IMR-90 (cell line): ENCODE data around the gene EXOC8. TPM values are rescaled to one million over a fixed set of nuclear protein-coding genes. Genes with fewer than 3 reads are reported as not detected.

ENCODE experiments used
- ATAC-seq: fragments of 200-7000 bp; cut with Tn5 transposase; 2 replicates; pipeline ENCODE4 v1.9.1; 2020; ENCODE audit warnings: low read depth, mild to moderate bottlenecking, moderate library complexity
- BruUV-seq: library from RNA; stranded (reverse); fragments of 400-500 nt; replicated peaks from 2 replicates; lab custom pipeline; 2021; lab: Mats Ljungman, UMichigan
- CTCF ChIA-PET: fragments of 300-600 bp; formaldehyde crosslinking; extraction: SDS; loops from one replicate; lab custom pipeline; 2021; ENCODE audit warnings: antibody characterized with exemption; lab: Yijun Ruan, JAX
- POLR2A ChIA-PET: fragments of 300-600 bp; sonication (Branson Sonifier 250); formaldehyde crosslinking; loops from one replicate; lab custom pipeline; 2022; ENCODE audit warnings: antibody characterized with exemption; ENCODE audit not compliant: unreplicated experiment; lab: Charles Lee
- DNase-seq: peaks from one replicate; pipeline ENCODE4 v3.0.0; 2013
- H2AFZ ChIP-seq: replicated peaks from 2 replicates; pipeline ENCODE3; 2013; ENCODE audit warnings: low read length, mild to moderate bottlenecking; ENCODE audit not compliant: poor library complexity
- H2AK5ac ChIP-seq: 2 replicates; pipeline ENCODE4 v1.6.1; 2013; ENCODE audit warnings: low read depth, low read length, inconsistent platforms
- H2AK9ac ChIP-seq: replicated peaks from 2 replicates; pipeline ENCODE3; 2013; ENCODE audit warnings: mild to moderate bottlenecking, low read depth, low read length, moderate library complexity; ENCODE audit not compliant: poor library complexity
- H2BK120ac ChIP-seq: 2 replicates; pipeline ENCODE4 v1.6.1; 2013; ENCODE audit warnings: low read depth, low read length, inconsistent platforms
- H2BK15ac ChIP-seq: 3 replicates; pipeline ENCODE4 v1.6.1; 2013; ENCODE audit warnings: low read depth, low read length, inconsistent platforms
- H2BK20ac ChIP-seq: 2 replicates; pipeline ENCODE4 v1.6.1; 2013; ENCODE audit warnings: low read depth, mild to moderate bottlenecking, inconsistent platforms, low read length, moderate library complexity
- H2BK5ac ChIP-seq: 2 replicates; pipeline ENCODE4 v1.6.1; 2013; ENCODE audit warnings: mild to moderate bottlenecking, low read depth, low read length, inconsistent platforms; ENCODE audit not compliant: poor library complexity, severe bottlenecking
- H3K14ac ChIP-seq: replicated peaks from 2 replicates; pipeline ENCODE4 v1.6.1; 2013; ENCODE audit warnings: low read depth, low read length, inconsistent platforms
- H3K18ac ChIP-seq: 2 replicates; pipeline ENCODE4 v1.6.1; 2013; ENCODE audit warnings: low read depth, low read length, control low read depth
- H3K23ac ChIP-seq: 2 replicates; pipeline ENCODE4 v1.6.1; 2013; ENCODE audit warnings: low read depth, low read length, inconsistent platforms
- H3K27ac ChIP-seq: 2 replicates; pipeline ENCODE4 v1.5.1; 2013; ENCODE audit warnings: mild to moderate bottlenecking, control low read depth, low read length; ENCODE audit not compliant: insufficient read depth
- H3K27me3 ChIP-seq: 2 replicates; pipeline ENCODE4 v1.6.1; 2013; ENCODE audit warnings: low read length; ENCODE audit not compliant: control insufficient read depth, insufficient read depth
- H3K36me3 ChIP-seq: 2 replicates; pipeline ENCODE4 v1.6.1; 2013; ENCODE audit warnings: low read length, mixed read lengths; ENCODE audit not compliant: control insufficient read depth, insufficient read depth
- H3K4ac ChIP-seq: 2 replicates; pipeline ENCODE4 v1.6.1; 2013; ENCODE audit warnings: low read depth, low read length, inconsistent platforms
- H3K4me1 ChIP-seq: 2 replicates; pipeline ENCODE4 v1.6.1; 2013; ENCODE audit warnings: low read length, mixed read lengths; ENCODE audit not compliant: control insufficient read depth, insufficient read depth
- H3K4me2 ChIP-seq: 2 replicates; pipeline ENCODE4 v1.6.1; 2013; ENCODE audit warnings: low read depth, mild to moderate bottlenecking, control low read depth, low read length, moderate library complexity
- H3K4me3 ChIP-seq: 2 replicates; pipeline ENCODE4 v1.5.1; 2013; ENCODE audit warnings: low read depth, mild to moderate bottlenecking, control low read depth, low read length, moderate library complexity; ENCODE audit not compliant: insufficient read depth
- H3K56ac ChIP-seq: 2 replicates; pipeline ENCODE4 v1.6.1; 2013; ENCODE audit warnings: low read length, inconsistent platforms; ENCODE audit not compliant: insufficient read depth; ENCODE audit errors: extremely low read depth
- H3K79me1 ChIP-seq, 2 experiments: 2 replicates each; pipeline ENCODE4 v1.6.1; 2013; ENCODE audit warnings: low read length in 2 of 2, inconsistent platforms in 1 of 2, low read depth in 1 of 2
- H3K9ac ChIP-seq: 2 replicates; pipeline ENCODE4 v1.6.1; 2013; ENCODE audit warnings: low read depth, low read length, control low read depth
- H3K9me1 ChIP-seq: 2 replicates; pipeline ENCODE4 v1.6.1; 2013; ENCODE audit warnings: low read length, inconsistent platforms; ENCODE audit not compliant: insufficient read depth
- H3K9me3 ChIP-seq: 2 replicates; pipeline ENCODE4 v1.6.1; 2013; ENCODE audit warnings: low read length; ENCODE audit not compliant: control insufficient read depth, insufficient read depth
- H4K20me1 ChIP-seq: 2 replicates; pipeline ENCODE4 v1.6.1; 2013; ENCODE audit warnings: low read length, inconsistent platforms; ENCODE audit not compliant: insufficient read depth
- H4K5ac ChIP-seq: 2 replicates; pipeline ENCODE4 v1.6.1; 2013; ENCODE audit warnings: mild to moderate bottlenecking, low read depth, low read length, control low read depth
- H4K8ac ChIP-seq, 2 experiments: 2 replicates each; pipeline ENCODE4 v1.6.1; 2013; ENCODE audit warnings: low read depth in 2 of 2, low read length in 2 of 2, control low read depth in 1 of 2, inconsistent platforms in 1 of 2
- H4K91ac ChIP-seq: 2 replicates; pipeline ENCODE4 v1.6.1; 2013; ENCODE audit warnings: low read depth, low read length, inconsistent platforms; ENCODE audit not compliant: insufficient read depth
- CEBPB ChIP-seq: IDR thresholded peaks from 2 replicates; pipeline ENCODE4 v1.6.1; 2012; ENCODE audit warnings: low read depth, low read length, improper control_type of control experiment
- MAFK ChIP-seq: IDR thresholded peaks from 2 replicates; pipeline ENCODE4 v1.6.1; 2012; ENCODE audit warnings: low read depth, low read length, improper control_type of control experiment
- NFE2L2 ChIP-seq: fragments of 150-350 bp; IDR thresholded peaks from 2 replicates; pipeline ENCODE4 v1.6.1; 2016; ENCODE audit warnings: low read depth, mild to moderate bottlenecking, low read length
- RAD21 ChIP-seq: IDR thresholded peaks from 2 replicates; pipeline ENCODE4 v1.6.1; 2012; ENCODE audit warnings: low read length, improper control_type of control experiment
- RCOR1 ChIP-seq: IDR thresholded peaks from 2 replicates; pipeline ENCODE4 v1.6.1; 2012; ENCODE audit warnings: mild to moderate bottlenecking, low read length, improper control_type of control experiment; ENCODE audit not compliant: insufficient replicate concordance
- SMC3 ChIP-seq: fragments of 150-350 bp; IDR thresholded peaks from 2 replicates; pipeline ENCODE4 v1.6.1; 2016; ENCODE audit warnings: low read depth, mild to moderate bottlenecking, antibody characterized with exemption, low read length, moderate library complexity
- WGBS, 2 experiments: methylation state at CpG; one replicate each; pipeline versions ENCODE4 v1.1.5 to v1.1.7; 2013; ENCODE audit warnings: missing lambda C conversion rate in 2 of 2; ENCODE audit not compliant: insufficient read length in 1 of 2; ENCODE audit errors: extremely low coverage in 2 of 2; 5-methylcytosine and 5-hydroxymethylcytosine counted together
- dilution Hi-C: fragments of 300-500 bp; cut with HindIII; formaldehyde crosslinking; loops from one replicate; pipeline ENCODE4 v1.14.3; 2018; ENCODE audit warnings: low sequenced_read_pairs; ENCODE audit not compliant: unreplicated experiment
- in situ Hi-C: fragments of 300-500 bp; cut with MboI; formaldehyde crosslinking; loops from 3 replicates; pipeline ENCODE4 v1.14.3; 2019; ENCODE audit warnings: low sequenced_read_pairs, inconsistent platforms, mixed read lengths
- intact Hi-C: fragments of 100-400 bp; cut with micrococcal nuclease; formaldehyde crosslinking; loops from 2 replicates; pipeline ENCODE4 v1.10.0; 2022
- polyA plus RNA-seq, 3 experiments: library from polyadenylated mRNA; depleted of rRNA; stranded (reverse); fragments of >200 nt; gene quantifications; 2 replicates each; pipeline ENCODE4 v1.2.3, GENCODE V29; 2012; ENCODE audit warnings: low replicate concordance in 1 of 3
- total RNA-seq: library from RNA; depleted of rRNA; stranded (reverse); fragments of >200 nt; gene quantifications from 2 replicates; pipeline ENCODE4 v1.2.3, GENCODE V29; 2012
- TF ChIP-seq, protein P1 (sequence below): fragments of 150-350 bp; IDR thresholded peaks from 2 replicates; pipeline ENCODE4 v1.6.1; 2017; ENCODE audit warnings: mild to moderate bottlenecking, antibody characterized with exemption, low read length, low read depth

EXOC8 gene
- total and polyA plus RNA-seq, 2 of the 4 experiments (the other 2 are of a cell fraction): 2.6 to 11.5 TPM

DNA sequence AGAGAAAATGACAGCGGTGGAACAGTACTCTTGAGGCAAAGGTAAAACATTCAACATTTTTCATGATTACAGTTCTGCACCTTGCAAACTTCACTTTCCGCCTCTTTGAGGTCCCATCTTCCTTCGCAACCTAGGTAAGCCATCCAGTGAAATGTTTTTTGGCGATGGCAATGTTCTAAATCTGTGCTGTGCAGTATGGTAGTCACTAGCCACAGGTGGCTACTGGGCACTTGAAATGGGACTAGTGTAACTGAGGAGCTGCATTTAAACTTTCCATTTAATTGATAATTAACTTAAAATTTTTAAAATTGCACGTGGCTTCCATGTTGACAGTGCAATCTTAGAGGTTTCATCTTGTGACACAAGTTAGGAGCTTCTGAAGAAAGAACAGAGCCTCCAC, 13.0 kb downstream of the EXOC8 start:
- dilution Hi-C loops (no loop called here), intact Hi-C loops (no loop called here), in situ Hi-C loops (no loop called here)
- Histone ChIP-seq H2BK5ac (no peak overlapping the region), H3K27ac (no peak overlapping the region), H4K8ac (no peak overlapping the region), H2AK5ac (no peak overlapping the region), H4K91ac (no peak overlapping the region), H3K4me1 (no peaks in the 10 kb centered on the region), H3K23ac (no peak overlapping the region), H3K4me2 (no peak overlapping the region), H2AK9ac (no peak overlapping the region), H3K56ac (no peak overlapping the region), H2BK120ac (no peak overlapping the region), H3K4me3 (no peak overlapping the region), H2BK15ac (no peak overlapping the region), H3K4ac (no peak overlapping the region), H2AFZ (no peak overlapping the region), H3K27me3 (no peaks in the 10 kb centered on the region), H4K20me1 (no peaks in the 10 kb centered on the region), H3K9me3 (no peaks in the 10 kb centered on the region), H3K79me1 (no peaks in the 10 kb centered on the region), H3K36me3 (no peaks in the 10 kb centered on the region), H3K9me1 (no peaks in the 10 kb centered on the region), H3K9ac (no peak overlapping the region), H3K18ac (no peak overlapping the region), H2BK20ac (no peak overlapping the region), H4K5ac (no peak overlapping the region), H3K14ac (no peak overlapping the region)
- WGBS, 2 experiments: no CpG with 5 or more reads among the region's 5 CpGs
- CTCF ChIA-PET: no interaction called here
- no peak for ATAC-seq
- TF ChIP-seq NFE2L2 (no peak), RCOR1 (no peak), CEBPB (no peak), RAD21 (no peak), SMC3 (no peak), MAFK (no peak)
- TF ChIP-seq, protein P1, sequence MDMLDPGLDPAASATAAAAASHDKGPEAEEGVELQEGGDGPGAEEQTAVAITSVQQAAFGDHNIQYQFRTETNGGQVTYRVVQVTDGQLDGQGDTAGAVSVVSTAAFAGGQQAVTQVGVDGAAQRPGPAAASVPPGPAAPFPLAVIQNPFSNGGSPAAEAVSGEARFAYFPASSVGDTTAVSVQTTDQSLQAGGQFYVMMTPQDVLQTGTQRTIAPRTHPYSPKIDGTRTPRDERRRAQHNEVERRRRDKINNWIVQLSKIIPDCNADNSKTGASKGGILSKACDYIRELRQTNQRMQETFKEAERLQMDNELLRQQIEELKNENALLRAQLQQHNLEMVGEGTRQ: no peak
- no TSS peak for BruUV-seq
- POLR2A ChIA-PET: no interaction called here
- DNase-seq: no peak
